ENCODE measurements around the gene PRKCA.
"Not testable (repeated sequence)": the region's sequence is repeated elsewhere in the genome, so short reads cannot be mapped to it uniquely, and the experiment has no call there.

PRKCA gene

GRCh38 chr17:66619206-66619605 lies 316.8 kb downstream of the PRKCA start:
- no peak for DNase-seq (ENCODE audit: low read depth in 3 of 3)

- DNase-seq (ENCODE audit: low read depth in 3 of 3): no peak
Observed at GRCh38 chr17:66620528-66620927, 318.1 kb downstream of the PRKCA start.

- not testable (repeated sequence) for DNase-seq (ENCODE audit: low read depth in 3 of 3)
Observed at GRCh38 chr17:66624630-66625029, 322.2 kb downstream of the PRKCA start.

GRCh38 chr17:66625311-66625767 lies 322.9 kb downstream of the PRKCA start:
- no peak for DNase-seq (ENCODE audit: low read depth in 3 of 3)

- no peak for DNase-seq (ENCODE audit: low read depth in 3 of 3)
Observed at GRCh38 chr17:66627985-66628384, 325.6 kb downstream of the PRKCA start.

- DNase-seq (ENCODE audit: low read depth in 3 of 3): no peak
Observed at GRCh38 chr17:66629762-66630161, 327.3 kb downstream of the PRKCA start.

GRCh38 chr17:66630379-66630778 lies 328.0 kb downstream of the PRKCA start:
- no peak for DNase-seq (ENCODE audit: low read depth in 3 of 3)

- no peak for DNase-seq (ENCODE audit: low read depth in 3 of 3)
Observed at GRCh38 chr17:66630828-66631472, 328.5 kb downstream of the PRKCA start.

- DNase-seq (ENCODE audit: low read depth in 3 of 3): no peak
Observed at GRCh38 chr17:66632731-66633130, 330.3 kb downstream of the PRKCA start.

- DNase-seq (ENCODE audit: low read depth in 3 of 3): peak; percentile 17 to 48 (median 29)
Observed at GRCh38 chr17:66633317-66633965, 331.0 kb downstream of the PRKCA start.

- DNase-seq (ENCODE audit: low read depth in 3 of 3): no peak
Observed at GRCh38 chr17:66634193-66634592, 331.8 kb downstream of the PRKCA start.

- DNase-seq (ENCODE audit: low read depth in 3 of 3): no peak
Observed at GRCh38 chr17:66635386-66636045, 333.1 kb downstream of the PRKCA start.

GRCh38 chr17:66636111-66636510 lies 333.7 kb downstream of the PRKCA start:
- DNase-seq (ENCODE audit: low read depth in 3 of 3): no peak

GRCh38 chr17:66637491-66637890 lies 335.1 kb downstream of the PRKCA start:
- no peak for DNase-seq (ENCODE audit: low read depth in 3 of 3)

- no peak for DNase-seq (ENCODE audit: low read depth in 3 of 3)
Observed at GRCh38 chr17:66638707-66639479, 336.5 kb downstream of the PRKCA start.

- DNase-seq (ENCODE audit: low read depth in 3 of 3): no peak
Observed at GRCh38 chr17:66643815-66644710, 341.6 kb downstream of the PRKCA start.

GRCh38 chr17:66645259-66645658 lies 342.8 kb downstream of the PRKCA start:
- no peak for DNase-seq (ENCODE audit: low read depth in 3 of 3)

- no peak for DNase-seq (ENCODE audit: low read depth in 3 of 3)
Observed at GRCh38 chr17:66647391-66647983, 345.1 kb downstream of the PRKCA start.

- no peak for DNase-seq (ENCODE audit: low read depth in 3 of 3)
Observed at GRCh38 chr17:66649818-66650543, 347.6 kb downstream of the PRKCA start.

- DNase-seq (ENCODE audit: low read depth in 3 of 3): no peak
Observed at GRCh38 chr17:66650544-66650877, 348.1 kb downstream of the PRKCA start.

All from stimulated activated CD4-positive, alpha-beta T cell treated with anti-CD3 and anti-CD28 coated beads, TNF-alpha, amount 100 ng/mL, for 48 hours (primary cell).